HG03159 (cell line): ENCODE measurements around the gene GRIA1.
"Not testable (repeated sequence)": the region's sequence is repeated elsewhere in the genome, so short reads cannot be mapped to it uniquely, and the experiment has no call there.

Experiments
- ATAC-seq: cut with Tn5 transposase; IDR thresholded peaks from one replicate; pipeline ENCODE4 v1.9.1; 2021; ENCODE audit warnings: mild to moderate bottlenecking, moderate library complexity; ENCODE audit not compliant: unreplicated experiment

GRIA1 gene

DNA sequence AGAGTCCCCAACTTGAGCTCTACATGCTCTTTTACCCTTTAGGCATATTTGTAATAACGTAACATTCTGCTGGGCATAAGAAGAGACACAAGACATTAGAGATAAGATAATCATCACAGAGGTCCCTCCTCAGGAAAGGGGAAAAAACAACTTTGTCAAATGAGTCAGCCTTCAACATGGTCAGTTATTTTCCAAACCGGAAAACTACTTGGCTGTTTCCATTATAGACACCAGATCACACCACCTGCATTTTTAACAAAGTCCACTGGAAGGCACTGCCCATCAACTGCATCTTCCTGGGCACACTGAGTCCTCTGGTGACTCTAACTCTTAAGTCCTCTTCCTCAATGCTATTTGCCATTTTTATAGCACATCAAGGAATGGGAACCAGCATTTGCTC is 326.4 kb downstream of the GRIA1 start:
- ATAC-seq, result no peak

DNA sequence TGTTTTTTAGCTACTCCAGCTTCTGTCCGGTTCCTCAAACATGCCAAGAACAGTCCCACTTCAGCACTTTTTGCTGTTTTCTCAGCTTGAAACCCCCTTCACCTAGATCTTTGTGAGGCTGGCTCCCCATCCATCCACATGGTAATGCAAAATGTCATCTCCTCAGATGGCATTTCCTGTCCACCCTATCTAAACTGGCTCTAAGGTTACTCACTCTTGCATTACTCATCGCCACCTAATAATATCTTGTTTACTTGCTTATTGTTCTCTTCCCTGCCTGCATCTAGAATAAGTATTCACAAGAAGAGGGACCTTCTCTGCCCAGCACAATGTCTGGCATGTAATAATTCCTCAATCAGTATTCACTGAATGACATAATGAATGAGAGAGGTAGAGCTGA is 328.2 kb downstream of the GRIA1 start:
- no peak for ATAC-seq

DNA sequence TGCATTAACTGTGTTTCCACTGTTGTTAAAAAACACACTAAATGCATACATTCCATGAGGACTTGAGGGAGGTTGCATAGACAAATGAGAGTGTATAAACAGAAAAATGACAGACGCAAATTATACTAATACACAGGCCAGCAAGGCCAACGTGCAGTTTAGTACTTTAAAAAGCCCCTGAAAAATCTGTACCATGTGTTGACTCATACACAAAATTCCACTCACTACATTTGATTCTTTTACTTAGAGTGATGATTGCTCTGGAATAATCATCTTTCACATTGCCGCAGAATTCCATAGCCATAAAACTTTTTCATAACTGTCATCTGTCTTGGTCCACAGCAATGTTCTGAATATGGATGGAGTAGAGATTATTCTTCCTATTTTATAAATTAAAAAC is 332.6 kb downstream of the GRIA1 start:
- ATAC-seq, result no peak

DNA sequence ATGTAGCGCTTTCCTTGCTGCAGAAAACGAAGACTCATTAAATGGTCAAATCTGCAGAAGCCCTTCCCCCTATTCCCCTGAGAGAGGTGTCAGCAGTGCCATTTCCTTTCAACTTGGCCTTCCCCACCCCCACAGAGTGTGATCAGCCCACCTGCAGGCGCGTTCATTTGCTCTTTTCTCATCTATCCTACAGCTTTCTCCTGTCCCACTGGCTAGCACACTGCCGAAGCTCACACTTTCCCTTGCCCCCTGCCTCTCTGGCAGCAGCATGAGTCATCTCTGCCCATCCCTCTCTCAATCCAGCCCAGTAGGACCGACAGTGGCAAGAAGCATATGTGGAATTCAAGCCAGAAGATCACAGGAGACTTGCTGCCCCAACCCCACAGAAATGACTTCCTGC is 334.4 kb downstream of the GRIA1 start:
- no peak for ATAC-seq

DNA sequence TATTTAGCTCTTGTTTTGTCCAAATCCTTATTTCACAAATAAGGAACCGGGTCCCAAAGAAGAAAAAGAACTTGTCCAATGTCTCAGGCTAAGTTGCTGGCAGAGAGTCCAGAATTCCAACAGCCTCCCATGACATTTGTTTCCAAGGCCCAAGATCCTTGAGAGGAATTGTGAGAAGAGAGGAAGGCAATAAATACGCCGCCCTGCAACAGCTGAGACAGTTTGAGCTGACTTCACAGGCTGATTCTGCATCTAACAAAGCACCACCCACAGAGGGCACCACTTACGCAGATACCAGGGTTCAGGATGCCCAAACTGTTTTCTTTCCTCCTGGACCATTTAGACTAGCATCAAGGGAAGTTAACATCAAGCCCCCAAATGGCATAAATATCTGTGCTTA is 336.9 kb downstream of the GRIA1 start:
- no peak for ATAC-seq

DNA sequence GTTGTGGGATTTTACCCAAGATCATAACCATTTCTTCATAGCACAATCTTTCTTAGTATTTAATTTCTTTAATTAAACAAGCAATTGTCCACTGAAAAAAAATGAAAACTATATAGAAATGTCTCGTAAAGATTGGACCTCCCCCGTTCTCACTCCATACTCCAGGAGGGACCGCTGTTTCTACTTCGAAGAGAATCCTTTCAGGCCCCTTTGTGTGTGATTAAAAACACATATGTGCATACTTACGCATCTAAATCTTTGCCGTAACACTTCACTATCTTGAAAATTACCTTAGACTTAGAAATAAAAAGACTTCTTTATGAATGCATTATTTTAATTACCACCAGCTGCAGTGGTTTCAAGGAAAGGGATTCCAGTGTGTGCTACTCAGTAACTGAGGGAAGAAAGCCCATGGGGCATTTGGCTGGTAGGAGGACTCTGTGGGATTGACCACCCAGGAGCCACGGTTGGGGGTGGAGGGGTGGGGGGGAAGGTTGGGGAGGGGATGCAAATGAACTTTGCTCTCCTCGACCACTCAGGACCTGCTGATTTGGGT is 339.1 kb downstream of the GRIA1 start:
- no peak for ATAC-seq

DNA sequence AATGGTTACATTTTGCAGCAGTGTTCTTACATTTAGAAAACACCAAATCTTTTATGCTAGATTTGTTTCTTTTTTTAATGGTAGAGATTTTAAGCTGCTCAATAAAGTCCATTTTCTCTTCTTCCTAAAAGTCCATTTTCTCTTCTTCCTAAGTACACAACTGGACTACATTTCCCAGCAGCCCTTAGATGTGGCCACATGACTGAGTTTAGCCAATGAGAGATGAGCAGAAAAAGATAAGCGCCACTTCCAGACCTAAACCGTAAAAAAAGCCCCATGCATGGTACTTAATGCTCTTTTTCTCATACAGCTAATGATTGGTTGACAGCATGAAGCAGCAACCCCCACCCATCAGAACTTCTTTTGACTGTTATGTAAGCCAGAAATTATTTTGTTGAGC is 341.5 kb downstream of the GRIA1 start:
- ATAC-seq, result peak; percentile 86

DNA sequence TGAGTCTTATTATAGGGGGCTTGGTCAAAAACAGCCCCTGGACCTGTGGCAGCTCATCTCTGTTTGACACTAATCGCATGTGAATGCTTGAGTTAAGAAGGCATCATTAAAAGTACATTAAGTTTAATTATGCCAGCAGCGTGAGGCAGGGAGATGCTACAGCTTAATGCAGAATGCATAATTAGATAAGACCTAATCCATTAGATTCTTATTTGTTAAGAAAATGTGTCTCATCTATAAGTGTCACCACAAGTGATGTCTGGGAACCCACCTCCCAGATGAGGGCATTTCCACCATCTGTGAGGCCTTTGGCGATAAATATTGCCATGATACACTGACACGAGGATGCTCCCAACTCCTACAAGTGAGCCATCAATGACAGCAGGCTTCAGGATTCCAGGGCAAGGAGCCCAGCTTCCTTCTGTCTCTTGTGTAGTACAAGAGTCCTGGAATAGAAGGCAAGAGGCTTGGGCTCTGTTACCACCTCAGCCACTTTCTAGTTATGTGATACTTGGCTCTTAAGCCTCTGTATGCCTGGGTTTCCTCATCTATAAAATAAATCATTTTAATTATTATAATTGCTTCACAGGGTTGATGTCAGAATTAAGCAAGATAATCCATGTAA is 345.5 kb downstream of the GRIA1 start:
- ATAC-seq, result no peak

DNA sequence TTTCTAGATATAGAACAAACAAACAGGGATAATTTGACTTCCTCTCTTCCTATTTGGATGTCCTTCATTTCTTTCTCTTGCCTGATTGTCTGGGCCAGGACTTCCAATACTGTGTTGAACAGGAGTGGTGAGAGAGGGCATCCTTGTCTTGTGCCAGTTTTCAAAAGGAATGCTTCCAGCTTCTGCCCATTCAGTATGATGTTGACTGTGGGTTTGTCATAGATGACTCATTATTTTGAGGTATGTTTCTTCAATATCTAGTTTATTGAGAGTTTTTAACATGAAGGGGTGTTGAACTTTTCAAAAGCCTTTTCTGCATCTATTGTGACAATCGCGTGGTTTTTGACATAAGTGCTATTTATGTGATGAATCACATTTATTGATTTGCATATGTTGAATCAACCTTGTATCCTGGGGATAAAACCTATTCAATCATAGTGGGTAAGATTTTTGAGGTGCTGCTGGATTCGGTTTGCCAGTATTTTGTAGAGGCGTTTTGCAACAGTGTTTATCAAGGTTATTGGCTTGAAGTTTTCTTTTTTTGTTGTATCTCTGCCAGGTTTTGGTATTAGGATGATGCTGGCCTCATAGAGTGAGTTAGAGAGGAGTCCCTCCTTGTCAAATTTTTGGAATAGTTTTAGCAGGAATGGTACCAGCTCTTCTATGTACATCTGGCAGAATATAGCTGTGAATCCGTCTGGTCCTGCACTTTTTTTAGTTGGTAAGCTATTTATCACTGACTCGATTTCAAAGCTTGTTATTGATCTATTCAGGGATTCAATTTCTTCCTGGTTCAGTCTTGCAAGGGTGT is 359.0 kb downstream of the GRIA1 start:
- not testable (repeated sequence) for ATAC-seq

DNA sequence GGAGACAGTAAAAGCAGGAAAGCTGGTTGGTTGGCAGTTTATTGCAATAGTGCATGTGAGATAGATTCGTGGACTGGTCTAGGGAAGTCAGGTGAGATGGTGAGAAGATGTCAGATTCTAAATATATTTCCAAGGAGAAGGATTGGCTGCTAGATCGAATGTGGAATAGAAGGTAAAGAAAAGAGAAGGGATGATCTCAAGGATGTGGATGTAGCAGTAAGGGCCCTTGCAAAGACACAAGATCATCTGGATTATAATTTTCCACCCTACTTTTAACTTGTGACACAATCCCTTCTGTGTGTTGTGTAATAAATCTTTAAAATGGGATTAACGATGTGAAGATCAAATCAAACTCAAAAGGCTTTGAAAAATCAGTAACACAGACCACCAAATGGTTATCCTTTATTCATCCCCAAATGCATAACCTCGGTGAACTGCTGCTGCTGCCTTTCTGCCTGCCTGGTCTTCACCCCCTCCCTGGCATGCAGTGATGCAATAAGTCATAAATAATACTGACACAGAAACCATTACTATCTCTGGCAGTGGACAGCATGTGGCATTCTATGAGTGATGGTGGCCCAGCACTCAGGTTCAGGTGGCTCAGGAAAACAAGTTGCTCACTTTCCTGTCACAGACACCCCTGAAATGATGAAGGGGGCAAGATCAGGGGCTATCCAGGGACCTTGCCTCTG is 369.9 kb downstream of the GRIA1 start:
- ATAC-seq, result no peak

DNA sequence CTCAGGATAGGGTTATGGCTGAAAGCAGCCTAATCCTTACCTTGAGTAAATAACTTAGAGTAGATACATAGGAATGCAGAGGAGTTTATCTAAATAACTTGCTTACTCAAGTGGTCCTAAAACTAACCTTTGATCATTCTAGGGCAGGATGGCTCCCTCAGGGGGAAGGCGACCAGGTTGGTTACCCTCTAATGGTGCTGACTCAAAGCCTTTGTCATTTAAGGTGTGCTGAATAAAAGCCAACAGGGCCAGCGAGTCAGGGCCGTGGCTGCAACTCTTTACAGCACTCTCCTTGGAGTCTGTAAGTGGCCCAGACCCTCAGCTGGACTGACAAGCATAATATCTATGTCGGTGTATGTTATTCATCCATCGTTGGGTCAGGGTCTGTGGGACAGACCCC is 372.4 kb downstream of the GRIA1 start:
- not testable (repeated sequence) for ATAC-seq
